ENCODE measurements around the gene OR52E1. TPM values are rescaled to one million over a fixed set of nuclear protein-coding genes. Genes with fewer than 3 reads are reported as not detected.

The OR52E1 gene
- total RNA-seq, 1 donor from 2014 or later: not detected

- Histone ChIP-seq H3K27ac (no peak overlapping the region), H3K36me3 (no peaks in the 10 kb centered on the region), H3K4me3 (no peak overlapping the region), H3K9me3 (no peaks in the 10 kb centered on the region), H3K27me3 (no peaks in the 10 kb centered on the region), H3K4me1 (no peaks in the 10 kb centered on the region)
- DNase-seq (ENCODE audit: low spot score in 2 of 2): no peak
- intact Hi-C loops (cut with DNase I): no loop called here
- no peak for TF ChIP-seq CTCF (IDR thresholded peaks at IDR 0.05)
Observed at GRCh38 chr11:5092821-5093585, 23.6 kb downstream of the OR52E1 start.

DNA sequence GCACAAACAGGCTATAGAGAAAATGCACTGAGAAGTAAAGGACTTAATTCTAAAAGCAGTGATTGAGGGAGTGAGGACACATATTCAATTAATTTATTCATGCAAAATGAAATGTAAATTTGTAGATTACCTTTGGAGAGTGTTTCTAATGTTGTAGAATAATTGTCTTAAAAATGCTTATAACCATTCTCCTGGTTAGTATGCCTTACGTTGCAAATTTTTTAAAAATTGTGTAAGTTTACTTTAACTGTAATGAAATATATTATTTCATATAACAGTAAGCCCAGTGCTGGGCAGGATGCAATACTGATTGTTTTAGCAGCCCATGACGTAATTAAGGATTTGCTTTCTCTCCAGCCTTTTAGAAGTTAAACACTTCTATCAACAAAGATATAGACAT lies 26.6 kb downstream of the OR52E1 start:
- Histone ChIP-seq H3K27ac (no peak overlapping the region), H3K27me3 (no peaks in the 10 kb centered on the region), H3K4me1 (no peaks in the 10 kb centered on the region), H3K4me3 (no peak overlapping the region), H3K36me3 (no peaks in the 10 kb centered on the region), H3K9me3 (no peaks in the 10 kb centered on the region)
- no peak for TF ChIP-seq CTCF (IDR thresholded peaks at IDR 0.05)
- no peak for DNase-seq (ENCODE audit: low spot score in 2 of 2)
- intact Hi-C loops (cut with DNase I): no loop called here

DNA sequence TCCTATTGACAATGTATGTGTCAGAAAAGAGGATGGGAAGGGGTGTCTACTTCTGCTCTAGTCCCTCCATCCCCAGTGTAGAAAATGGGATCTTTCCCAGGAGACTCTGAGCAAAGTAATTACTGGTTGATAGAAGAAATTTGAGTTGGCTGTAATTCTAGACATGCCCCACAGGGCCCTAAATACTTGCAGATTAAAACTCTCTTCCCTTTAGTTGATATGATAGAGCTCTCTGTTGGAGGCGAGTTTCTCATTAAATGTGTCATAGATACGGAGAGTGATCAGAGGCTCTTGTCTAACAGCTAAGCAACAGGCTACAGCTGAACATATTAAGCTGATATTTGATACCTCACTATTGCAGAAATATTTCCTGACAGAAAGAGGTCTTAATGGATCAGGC lies 32.9 kb downstream of the OR52E1 start:
- no peaks in the 10 kb centered on the region for H3K9me3 ChIP-seq
- DNase-seq (ENCODE audit: low spot score in 2 of 2): no peak
- no peaks in the 10 kb centered on the region for H3K27me3 ChIP-seq
- no peaks in the 10 kb centered on the region for H3K4me1 ChIP-seq
- no peak overlapping the region for H3K27ac ChIP-seq
- H3K4me3 ChIP-seq: no peak overlapping the region
- no peaks in the 10 kb centered on the region for H3K36me3 ChIP-seq
- TF ChIP-seq CTCF (IDR thresholded peaks at IDR 0.05): no peak
- intact Hi-C loops (cut with DNase I): no loop called here

GRCh38 chr11:5103066-5103465 lies 33.7 kb downstream of the OR52E1 start:
- intact Hi-C loops (cut with DNase I): no loop called here
- H3K4me3 ChIP-seq: no peak overlapping the region

DNA sequence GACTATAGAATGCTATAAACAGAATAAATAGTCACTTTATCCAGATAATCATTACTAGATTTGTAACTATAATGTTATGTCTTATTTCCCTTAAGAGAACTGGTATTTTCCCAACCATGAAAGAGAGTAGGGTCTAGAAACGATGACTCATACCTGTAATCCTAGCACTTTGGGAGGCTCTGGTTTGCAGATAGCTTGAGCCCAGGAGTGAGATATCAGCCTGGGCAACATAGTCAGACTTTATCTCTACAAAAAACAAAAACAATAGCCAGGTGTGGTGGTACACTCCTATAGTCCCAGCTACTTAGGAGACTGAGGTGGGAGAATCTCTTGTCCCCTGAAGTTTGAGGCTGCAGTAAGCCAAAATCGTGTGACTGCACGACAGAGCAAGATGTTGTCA lies 37.9 kb downstream of the OR52E1 start:
- Histone ChIP-seq H3K4me3 (no peak overlapping the region), H3K9me3 (no peaks in the 10 kb centered on the region), H3K27me3 (no peaks in the 10 kb centered on the region), H3K27ac (no peak overlapping the region), H3K36me3 (no peaks in the 10 kb centered on the region), H3K4me1 (no peaks in the 10 kb centered on the region)
- DNase-seq (ENCODE audit: low spot score in 2 of 2): no peak
- intact Hi-C loops (cut with DNase I): no loop called here
- TF ChIP-seq CTCF (IDR thresholded peaks at IDR 0.05): no peak

More at GRCh38 chr11:5103066-5103465, 33.7 kb downstream of the OR52E1 start:
- no peaks in the 10 kb centered on the region for H3K36me3 ChIP-seq
- H3K27ac ChIP-seq: no peak overlapping the region
- no peak for TF ChIP-seq CTCF (IDR thresholded peaks at IDR 0.05)
- no peaks in the 10 kb centered on the region for H3K9me3 ChIP-seq
- H3K4me1 ChIP-seq: no peaks in the 10 kb centered on the region
- no peaks in the 10 kb centered on the region for H3K27me3 ChIP-seq
- DNase-seq (ENCODE audit: low spot score in 2 of 2): no peak

Data from ascending aorta (tissue), 2 donors.